ENCODE data around the gene DCHS1. TPM values are rescaled to one million over a fixed set of nuclear protein-coding genes. Genes with fewer than 3 reads are reported as not detected.

Gene DCHS1
- total RNA-seq, 1 experiment from 2014 or later, result 14.2 TPM

GRCh38 chr11:6626971-6627761 is 28.4 kb downstream of the DCHS1 start:
- no peak for TF ChIP-seq ATF6 (CRISPR knock-in tag; IDR thresholded peaks at IDR 0.05)
- no peak for TF ChIP-seq ZNF423 (CRISPR knock-in tag; IDR thresholded peaks at IDR 0.05)
- no peak for TF ChIP-seq SP1 (CRISPR knock-in tag; conservative IDR thresholded peaks at IDR 0.05)
- no peak for TF ChIP-seq KAT7 (CRISPR knock-in tag; IDR thresholded peaks at IDR 0.05; ENCODE audit: borderline replicate concordance)
- TF ChIP-seq CTCF (IDR thresholded peaks at IDR 0.05), result no peak
- TF ChIP-seq SMAD3 (CRISPR knock-in tag; IDR thresholded peaks at IDR 0.05; ENCODE audit: borderline replicate concordance), result no peak
- no peak for TF ChIP-seq ZNF416 (CRISPR knock-in tag; IDR thresholded peaks at IDR 0.05)
- TF ChIP-seq AR (CRISPR knock-in tag; IDR thresholded peaks at IDR 0.05), result no peak
- no peak for TF ChIP-seq NR1H2 (CRISPR knock-in tag; IDR thresholded peaks at IDR 0.05)
- no peak for TF ChIP-seq SMAD4 (CRISPR knock-in tag; IDR thresholded peaks at IDR 0.05)
- TF ChIP-seq PRDM15 (CRISPR knock-in tag; IDR thresholded peaks at IDR 0.05), result no peak
- ChIA-PET CTCF (interaction anchor here (0.8 to 1.0 kb wide), 2 partner anchors 53 to 184 kb away, joined by 3 read pairs; no protein-coding TSS in a partner anchor), POLR2A (no interaction called here)
- DNase-seq (ENCODE audit: low spot score) (no peak), ATAC-seq (no peak)
- no peaks in the 10 kb centered on the region for H3K36me3 Mint-ChIP-seq
- no peak overlapping the region for H3K27ac Mint-ChIP-seq
- no peak overlapping the region for H3K4me3 Mint-ChIP-seq
- peaks cover 37% of the 10 kb centered on the region for H3K27me3 Mint-ChIP-seq (ENCODE audit: low read depth)
- peaks cover 8% of the 10 kb centered on the region; the same call in 1 of the 2 replicates for H3K4me1 Mint-ChIP-seq
- H3K9me3 Mint-ChIP-seq, result no peaks in the 10 kb centered on the region

- ATAC-seq (no peak), DNase-seq (ENCODE audit: low spot score) (no peak)
- Mint-ChIP-seq H3K36me3 (no peaks in the 10 kb centered on the region), H3K27ac (no peak overlapping the region), H3K27me3 (ENCODE audit: low read depth) (peaks cover 25% of the 10 kb centered on the region), H3K4me3 (no peak overlapping the region), H3K4me1 (peaks cover 8% of the 10 kb centered on the region; the same call in 1 of the 2 replicates), H3K9me3 (no peaks in the 10 kb centered on the region)
- ChIA-PET CTCF (no interaction called here), POLR2A (interaction anchor here (0.5 kb wide), 1 partner anchor 312 kb away, joined by 3 read pairs; no protein-coding TSS in a partner anchor)
- TF ChIP-seq IRF2 (CRISPR knock-in tag; IDR thresholded peaks at IDR 0.05; ENCODE audit: borderline replicate concordance, low read depth), result no peak
- no peak for TF ChIP-seq RELA (CRISPR knock-in tag; IDR thresholded peaks at IDR 0.05; ENCODE audit: borderline replicate concordance)
- TF ChIP-seq TEAD4 (CRISPR knock-in tag; IDR thresholded peaks at IDR 0.05), result no peak
- TF ChIP-seq USF1 (CRISPR knock-in tag; IDR thresholded peaks at IDR 0.05), result no peak
- no peak for TF ChIP-seq ETV6 (CRISPR knock-in tag; IDR thresholded peaks at IDR 0.05)
- TF ChIP-seq ZNF423 (CRISPR knock-in tag; IDR thresholded peaks at IDR 0.05), result no peak
- no peak for TF ChIP-seq PRDM15 (CRISPR knock-in tag; IDR thresholded peaks at IDR 0.05)
- TF ChIP-seq ZNF232 (CRISPR knock-in tag; IDR thresholded peaks at IDR 0.05), result no peak
- no peak for TF ChIP-seq CBFB (CRISPR knock-in tag; IDR thresholded peaks at IDR 0.05; ENCODE audit: low read depth)
- TF ChIP-seq KAT7 (CRISPR knock-in tag; IDR thresholded peaks at IDR 0.05; ENCODE audit: borderline replicate concordance), result no peak
Measured at GRCh38 chr11:6625832-6626420, 29.7 kb downstream of the DCHS1 start.
